GM06990 (cell line): ENCODE data around the gene CCDC87.
"Not testable (repeated sequence)": the region's sequence is repeated elsewhere in the genome, so short reads cannot be mapped to it uniquely, and the experiment has no call there.

Source experiments
- DNase-seq: peaks from one replicate; pipeline ENCODE4 v3.0.0-alpha.2; 2011; ENCODE audit not compliant: insufficient read length; ENCODE audit errors: extremely low read depth
- H3K27me3 ChIP-seq: replicated peaks from 2 replicates; pipeline ENCODE4 v1.6.0; 2011; ENCODE audit warnings: low read length; ENCODE audit not compliant: control insufficient read depth, insufficient read depth
- H3K36me3 ChIP-seq: 2 replicates; pipeline ENCODE4 v1.5.1; 2011; ENCODE audit warnings: low read length; ENCODE audit not compliant: control insufficient read depth, insufficient read depth
- H3K4me3 ChIP-seq: replicated peaks from 2 replicates; pipeline ENCODE4 v1.5.1; 2011; ENCODE audit warnings: low read depth, mild to moderate bottlenecking, control low read depth, low read length
- TF ChIP-seq, protein P1 (sequence below): IDR thresholded peaks from 2 replicates; pipeline ENCODE4 v1.5.1; 2011; ENCODE audit warnings: low read length, control low read depth, mild to moderate bottlenecking, inconsistent platforms; ENCODE audit not compliant: insufficient read depth, poor library complexity, severe bottlenecking

The CCDC87 gene

DNA sequence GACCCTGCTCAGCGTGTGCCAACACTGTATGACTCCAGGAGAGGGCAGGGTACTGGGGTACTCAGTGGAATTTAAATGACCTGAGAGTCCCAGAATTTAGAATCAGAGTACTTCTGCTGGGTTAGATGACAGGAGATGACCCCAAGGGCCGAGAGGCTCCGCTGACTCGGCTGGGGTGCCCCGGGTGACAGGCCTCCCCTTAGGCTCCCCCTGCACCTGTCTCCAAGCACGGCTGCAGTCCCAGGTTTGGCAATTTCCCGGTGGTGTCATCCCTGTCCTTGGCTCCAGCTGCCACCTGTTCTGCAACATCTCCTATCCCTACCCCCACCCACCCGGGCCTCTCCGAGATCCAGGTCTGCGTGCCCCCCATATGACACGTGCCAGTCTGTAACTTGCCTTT, 44.8 kb downstream of the CCDC87 start:
- TF ChIP-seq, protein P1, sequence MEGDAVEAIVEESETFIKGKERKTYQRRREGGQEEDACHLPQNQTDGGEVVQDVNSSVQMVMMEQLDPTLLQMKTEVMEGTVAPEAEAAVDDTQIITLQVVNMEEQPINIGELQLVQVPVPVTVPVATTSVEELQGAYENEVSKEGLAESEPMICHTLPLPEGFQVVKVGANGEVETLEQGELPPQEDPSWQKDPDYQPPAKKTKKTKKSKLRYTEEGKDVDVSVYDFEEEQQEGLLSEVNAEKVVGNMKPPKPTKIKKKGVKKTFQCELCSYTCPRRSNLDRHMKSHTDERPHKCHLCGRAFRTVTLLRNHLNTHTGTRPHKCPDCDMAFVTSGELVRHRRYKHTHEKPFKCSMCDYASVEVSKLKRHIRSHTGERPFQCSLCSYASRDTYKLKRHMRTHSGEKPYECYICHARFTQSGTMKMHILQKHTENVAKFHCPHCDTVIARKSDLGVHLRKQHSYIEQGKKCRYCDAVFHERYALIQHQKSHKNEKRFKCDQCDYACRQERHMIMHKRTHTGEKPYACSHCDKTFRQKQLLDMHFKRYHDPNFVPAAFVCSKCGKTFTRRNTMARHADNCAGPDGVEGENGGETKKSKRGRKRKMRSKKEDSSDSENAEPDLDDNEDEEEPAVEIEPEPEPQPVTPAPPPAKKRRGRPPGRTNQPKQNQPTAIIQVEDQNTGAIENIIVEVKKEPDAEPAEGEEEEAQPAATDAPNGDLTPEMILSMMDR: no peak
- DNase-seq: no peak
- no peak overlapping the region for H3K4me3 ChIP-seq
- no peaks in the 10 kb centered on the region for H3K36me3 ChIP-seq
- no peaks in the 10 kb centered on the region; the same call in 1 of the 2 replicates for H3K27me3 ChIP-seq

DNA sequence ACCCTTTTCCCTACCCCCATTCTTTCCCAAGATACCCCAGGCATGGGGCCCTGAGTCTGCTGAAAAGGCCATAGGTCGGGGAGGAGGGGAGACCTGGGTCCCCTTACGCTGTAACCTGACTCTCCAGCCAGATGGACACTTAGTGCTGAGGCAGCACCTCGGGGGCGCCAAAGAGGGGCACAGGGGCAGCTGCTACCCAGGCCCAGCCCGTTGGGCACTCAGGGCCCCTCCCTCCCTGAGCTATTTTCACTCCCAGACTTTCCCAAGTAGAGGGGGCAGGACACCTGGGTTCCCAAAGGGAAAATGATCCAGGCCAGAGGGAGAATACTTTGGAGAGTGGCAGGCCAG, 45.2 kb downstream of the CCDC87 start:
- H3K4me3 ChIP-seq: no peak overlapping the region
- peaks cover under 1% of the 10 kb centered on the region for H3K36me3 ChIP-seq
- no peaks in the 10 kb centered on the region; the same call in 1 of the 2 replicates for H3K27me3 ChIP-seq
- DNase-seq: no peak
- TF ChIP-seq, protein P1: no peak

DNA sequence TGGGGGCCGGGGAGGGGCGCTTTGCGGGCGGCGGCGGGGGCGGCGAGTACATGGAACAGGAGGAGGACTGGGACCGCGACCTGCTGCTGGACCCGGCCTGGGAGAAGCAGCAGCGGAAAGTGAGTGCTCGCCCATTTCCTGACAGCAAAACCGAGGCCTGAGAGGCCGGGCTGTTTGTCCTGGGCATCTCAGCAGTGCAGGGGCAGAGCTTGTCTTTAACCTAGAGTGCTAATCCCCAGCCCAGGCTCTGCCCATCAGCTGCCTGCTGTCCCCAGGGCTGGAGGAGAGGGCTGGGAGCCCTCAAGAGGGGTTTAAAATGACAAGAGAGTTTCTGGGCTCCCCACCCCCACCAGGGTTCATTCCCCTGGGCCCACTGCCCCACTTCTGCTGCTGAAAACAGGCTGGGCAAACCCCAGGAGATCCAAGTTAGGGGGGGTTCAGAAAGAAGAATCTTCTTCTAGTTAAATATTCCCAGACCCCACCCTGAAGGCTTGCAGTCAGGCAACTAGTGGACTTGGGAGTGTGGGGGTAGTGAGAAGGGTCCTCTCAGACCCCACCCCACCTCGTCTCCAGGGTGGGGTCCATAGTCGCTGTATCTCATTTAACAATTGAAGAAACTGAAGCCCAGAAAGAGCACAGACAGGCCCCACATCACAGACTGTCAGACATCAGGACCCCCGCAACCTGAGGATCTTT, 45.7 kb downstream of the CCDC87 start:
- DNase-seq: no peak
- peaks cover 5% of the 10 kb centered on the region for H3K36me3 ChIP-seq
- peak overlapping the region; percentile 88 for H3K4me3 ChIP-seq
- H3K27me3 ChIP-seq: no peaks in the 10 kb centered on the region; the same call in 1 of the 2 replicates
- TF ChIP-seq, protein P1: no peak

DNA sequence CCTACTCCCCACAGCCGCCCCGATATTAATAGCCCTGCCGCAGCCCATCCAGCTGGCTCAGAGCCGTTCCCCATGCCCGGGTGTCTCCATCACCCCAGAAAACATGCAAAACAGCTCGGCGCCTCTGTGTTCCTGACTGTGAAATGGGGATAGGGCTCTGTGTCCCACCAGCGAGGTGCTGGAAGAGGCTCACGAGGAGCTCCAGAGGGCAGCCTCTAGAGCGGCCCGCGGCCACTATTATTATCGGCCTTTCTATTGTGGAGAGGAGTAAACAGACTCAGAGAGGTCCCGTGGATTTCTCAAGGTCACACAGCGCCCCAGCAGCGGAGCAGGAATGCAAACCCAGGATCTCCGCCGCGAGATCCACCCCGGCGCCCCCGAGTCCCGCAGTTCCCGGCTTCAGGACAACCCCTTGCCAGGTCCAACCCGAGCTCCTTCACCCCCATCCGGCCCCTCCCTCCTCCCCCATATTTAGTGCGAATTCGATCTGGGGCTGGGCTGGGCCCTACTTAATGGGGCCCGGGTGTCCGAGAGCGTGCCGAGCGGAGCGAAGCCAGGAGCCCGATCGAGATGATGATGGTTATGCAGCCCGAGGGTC, 46.4 kb downstream of the CCDC87 start, which contains the start of gene ACTN3:
Gene ACTN3 (plus strand): TSS at position 536 of the 598 bp plus-strand sequence. CDS start 35 bp downstream, at position 571.
- Histone ChIP-seq H3K4me3 (peak within 1 kb of the TSS; percentile 88), H3K36me3 (peaks cover 6% of the 10 kb centered on the region), H3K27me3 (no peaks in the 10 kb centered on the region; the same call in 1 of the 2 replicates)
- peak; percentile 54 for DNase-seq
- TF ChIP-seq, protein P1: no peak

DNA sequence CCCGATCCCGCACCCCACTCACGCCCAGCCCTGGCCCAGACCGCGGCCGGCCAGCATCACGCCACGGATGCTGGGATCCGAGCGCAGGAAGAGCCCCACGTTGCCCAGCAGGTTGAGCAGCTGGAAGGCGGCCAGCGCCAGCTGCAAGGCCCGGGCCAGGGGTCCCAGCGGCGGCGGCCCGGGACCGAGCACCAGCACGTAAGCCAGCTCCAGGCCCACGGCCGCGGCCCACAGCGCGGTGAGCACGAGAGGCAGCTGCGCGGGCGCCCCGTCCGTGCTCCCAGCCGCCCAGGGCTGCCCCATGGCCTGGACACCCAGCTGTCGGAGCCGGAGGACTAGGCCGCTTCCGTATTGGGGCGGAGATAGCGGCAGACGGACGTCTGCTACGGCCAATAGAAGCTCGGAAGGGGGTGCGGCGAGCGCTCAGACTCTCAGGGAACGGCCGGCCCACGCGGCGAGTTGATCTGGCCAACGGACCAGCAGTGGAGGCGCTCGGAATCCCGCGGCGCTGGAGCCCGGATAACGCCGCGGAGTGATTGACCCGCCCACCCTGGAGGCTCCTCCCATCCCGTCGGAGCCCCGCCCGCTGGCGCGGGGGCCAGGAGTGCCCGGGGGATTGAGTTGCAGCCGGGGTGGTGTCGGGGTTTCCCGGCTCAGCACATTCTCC, 47.0 kb downstream of the CCDC87 start, which contains the start of gene ZDHHC24:
Gene ZDHHC24 (minus strand): TSS at position 348 of the 667 bp plus-strand sequence. CDS start 45 bp downstream, at position 303.
- peak within 1 kb of the TSS; percentile 88 for H3K4me3 ChIP-seq
- peak; percentile 96 for DNase-seq
- TF ChIP-seq, protein P1: no peak

DNA sequence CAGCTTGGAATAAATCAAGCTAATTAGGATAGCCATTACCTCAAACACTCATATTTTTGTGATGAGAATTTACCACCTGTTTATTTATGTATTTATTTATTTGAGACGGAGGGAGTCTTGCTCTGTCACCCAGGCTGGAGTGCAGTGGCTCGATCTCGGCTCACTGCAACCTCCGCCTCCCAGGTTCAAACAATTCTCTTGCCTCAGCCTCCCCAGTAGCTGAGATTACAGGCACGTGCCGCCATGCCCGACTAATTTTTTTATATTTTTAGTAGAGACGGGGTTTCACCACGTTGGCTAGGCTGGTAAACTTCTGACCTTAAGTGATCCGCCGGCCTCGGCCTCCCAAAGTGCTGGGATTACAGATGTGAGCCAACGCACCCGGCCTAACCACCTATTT, 47.9 kb downstream of the CCDC87 start:
- peak overlapping the region; percentile 88 for H3K4me3 ChIP-seq
- DNase-seq, H3K36me3 ChIP-seq, H3K27me3 ChIP-seq: not testable (repeated sequence)

More for the DNA sequence above, 47.0 kb downstream of the CCDC87 start, which contains the start of gene ZDHHC24:
- Histone ChIP-seq H3K27me3 (no peaks in the 10 kb centered on the region; the same call in 1 of the 2 replicates), H3K36me3 (peaks cover 8% of the 10 kb centered on the region)
